ENCODE measurements around the gene EHMT1.
"Not testable (repeated sequence)": the region's sequence is repeated elsewhere in the genome, so short reads cannot be mapped to it uniquely, and the experiment has no call there.

EHMT1 gene

DNA sequence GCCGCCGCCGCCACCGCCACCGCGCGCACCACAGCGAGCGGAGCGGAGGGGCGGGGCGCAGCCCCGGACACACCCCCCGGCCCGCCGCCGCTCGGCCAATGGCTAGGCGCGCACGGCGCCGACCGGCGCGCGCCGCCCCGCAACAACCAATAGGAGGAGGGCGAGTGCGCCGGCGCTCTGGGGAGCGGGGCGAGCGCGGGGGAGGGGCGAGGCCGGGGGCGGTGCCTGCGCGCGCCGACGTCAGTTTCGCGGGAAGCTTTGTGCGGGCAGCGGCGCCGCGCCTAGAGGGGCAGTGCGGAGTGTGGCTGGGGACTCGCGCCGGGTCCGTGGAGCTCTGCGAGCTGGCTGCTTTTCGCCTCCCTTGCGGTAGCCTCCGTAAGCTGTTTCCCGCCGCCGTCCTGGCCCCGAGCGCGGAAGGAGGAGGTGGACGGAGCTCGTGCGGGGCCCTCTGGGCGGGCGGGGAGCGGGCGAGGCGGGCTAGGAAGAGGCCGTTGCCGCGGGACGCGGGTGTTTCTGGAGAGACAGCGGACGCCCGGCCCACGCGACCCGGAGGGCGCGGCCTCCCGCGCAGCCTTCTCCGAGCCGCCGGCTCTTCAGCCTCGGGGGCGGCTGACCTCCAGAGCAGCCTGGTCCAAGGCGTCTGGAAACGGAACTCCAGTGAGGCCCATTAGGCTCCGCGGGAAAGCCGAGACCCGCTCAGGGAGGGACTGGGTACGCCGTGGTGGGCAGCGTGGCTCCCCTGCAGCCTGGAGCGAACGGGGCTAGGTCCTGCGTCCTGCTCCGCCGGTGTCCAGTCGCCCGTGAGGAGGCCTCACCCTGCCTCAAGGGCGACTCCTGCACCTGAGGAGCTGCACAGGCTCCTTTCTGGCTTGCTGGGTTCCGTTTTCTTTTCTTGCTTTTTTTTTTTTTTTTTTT is 28.1 kb upstream of the EHMT1 start, which contains the start of gene ZMYND19:
Gene ZMYND19 (minus strand): TSS at position 44 of the 915 bp plus-strand sequence. CDS start 249 bp downstream, outside the sequence.
- peak; percentile 95 for DNase-seq

DNA sequence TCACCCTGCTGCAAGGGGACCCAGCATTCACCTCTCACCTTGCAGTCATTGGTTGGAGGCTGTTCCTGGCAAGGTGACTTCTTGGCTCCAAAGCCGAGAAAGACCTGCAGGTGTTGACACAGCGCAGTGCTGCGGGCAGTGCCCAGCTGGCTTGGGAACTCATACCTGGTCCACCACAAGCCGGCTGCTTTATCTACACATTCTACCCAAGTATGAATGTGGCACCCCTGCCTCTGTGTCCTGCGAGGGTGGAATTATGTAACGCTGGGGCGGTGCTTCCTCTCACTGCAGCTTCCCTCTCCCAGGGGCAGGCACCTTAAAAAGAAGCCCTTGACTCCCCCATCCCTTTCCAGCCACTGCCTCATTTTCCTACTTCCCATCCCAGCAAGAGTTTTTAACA is 26.0 kb upstream of the EHMT1 start:
- DNase-seq: no peak

DNA sequence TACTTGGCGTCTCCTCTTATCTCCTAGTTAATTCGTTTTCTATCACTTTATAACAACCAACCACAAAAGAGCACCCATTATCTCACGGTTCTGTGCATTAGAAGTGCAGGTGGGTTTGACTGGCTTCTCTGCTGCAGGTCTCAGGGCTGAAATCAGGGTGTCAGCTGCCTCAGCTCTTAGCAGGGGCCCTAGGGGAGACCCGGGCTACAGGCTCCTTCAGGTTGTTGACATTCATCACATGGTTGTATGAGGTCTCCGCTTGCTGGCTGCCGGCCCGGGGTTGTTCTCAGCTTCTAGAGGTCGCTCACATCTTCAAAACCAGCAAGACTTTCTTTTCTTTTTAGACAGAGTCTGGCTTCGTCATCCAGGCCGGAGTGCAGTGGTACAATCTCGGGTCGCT is 25.6 kb upstream of the EHMT1 start:
- no peak for DNase-seq

DNA sequence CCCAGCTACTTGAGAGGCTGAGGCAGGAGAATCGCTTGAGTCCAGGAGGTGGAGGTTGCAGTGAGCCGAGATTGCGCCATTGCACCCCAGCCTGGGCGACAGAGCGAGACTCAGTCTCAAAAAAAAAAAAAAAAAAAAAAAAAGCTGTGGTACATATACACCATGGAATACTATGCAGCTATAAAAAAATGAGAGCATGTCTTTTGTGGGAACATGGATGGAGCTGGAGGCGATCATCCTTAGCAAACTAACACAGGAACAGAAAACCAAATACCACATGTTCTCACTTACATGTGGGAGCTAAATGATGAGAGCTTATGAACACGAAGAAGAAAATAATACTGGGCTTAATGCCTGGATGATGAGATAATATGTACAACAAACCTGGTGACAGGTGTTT is 22.2 kb upstream of the EHMT1 start:
- DNase-seq: not testable (repeated sequence)

DNA sequence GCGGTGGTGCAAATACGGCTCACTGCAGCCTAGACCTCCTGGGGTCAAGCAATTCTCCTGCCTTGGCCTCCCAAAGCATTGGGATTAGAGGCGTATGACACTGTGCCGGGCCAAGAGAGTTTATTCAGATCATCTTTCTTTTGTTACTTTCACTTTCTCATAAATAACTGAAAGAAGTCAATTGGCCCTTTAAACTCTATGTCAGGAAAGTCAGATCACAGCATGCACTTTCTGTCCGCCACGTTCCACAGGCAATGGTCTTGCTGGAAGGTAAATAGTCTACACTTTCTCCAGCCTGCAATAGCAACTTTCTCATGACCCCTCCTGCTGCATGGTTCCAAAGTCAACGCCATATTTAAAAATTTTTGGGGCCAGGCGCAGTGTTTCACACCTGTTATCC is 19.9 kb upstream of the EHMT1 start:
- no peak for DNase-seq

DNA sequence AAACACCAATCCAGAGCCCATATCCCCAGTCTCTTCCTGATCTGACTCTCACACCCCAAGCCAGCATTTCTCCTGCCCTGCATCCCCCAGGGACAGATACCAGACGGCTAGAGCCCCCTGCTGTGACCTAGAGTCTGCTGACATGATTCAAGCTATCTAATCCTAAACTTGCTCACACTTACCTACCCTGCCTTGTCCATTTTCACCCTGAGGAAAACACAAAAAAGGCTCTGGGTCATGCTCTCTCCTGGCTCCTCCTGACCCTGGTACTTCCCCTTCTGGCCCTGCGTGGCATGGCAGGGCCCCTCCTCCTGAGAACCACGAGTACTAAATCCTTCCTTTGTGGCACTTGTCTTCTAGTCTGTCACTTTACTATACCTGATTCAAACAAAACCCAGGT is 16.1 kb upstream of the EHMT1 start:
- DNase-seq: no peak

DNA sequence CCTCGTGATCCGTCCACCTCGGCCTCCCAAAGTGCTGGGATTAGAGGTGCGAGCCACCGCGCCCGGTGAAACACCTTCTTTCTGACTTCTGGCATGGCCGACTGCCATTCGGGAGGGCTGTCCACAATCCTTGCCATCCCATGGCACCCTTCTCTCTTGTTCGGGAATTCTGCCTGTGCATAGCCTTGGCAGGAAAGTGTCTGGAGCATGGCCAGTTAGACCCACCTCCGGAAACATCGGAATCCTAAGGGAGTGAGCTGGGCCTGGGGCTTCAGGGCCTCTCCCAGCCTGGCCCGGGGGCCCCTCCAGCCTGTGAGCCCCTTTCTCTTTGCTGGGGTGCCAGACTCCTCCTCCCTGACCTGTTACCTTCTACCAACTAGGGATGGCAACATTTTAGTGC is 14.9 kb upstream of the EHMT1 start:
- DNase-seq: no peak

DNA sequence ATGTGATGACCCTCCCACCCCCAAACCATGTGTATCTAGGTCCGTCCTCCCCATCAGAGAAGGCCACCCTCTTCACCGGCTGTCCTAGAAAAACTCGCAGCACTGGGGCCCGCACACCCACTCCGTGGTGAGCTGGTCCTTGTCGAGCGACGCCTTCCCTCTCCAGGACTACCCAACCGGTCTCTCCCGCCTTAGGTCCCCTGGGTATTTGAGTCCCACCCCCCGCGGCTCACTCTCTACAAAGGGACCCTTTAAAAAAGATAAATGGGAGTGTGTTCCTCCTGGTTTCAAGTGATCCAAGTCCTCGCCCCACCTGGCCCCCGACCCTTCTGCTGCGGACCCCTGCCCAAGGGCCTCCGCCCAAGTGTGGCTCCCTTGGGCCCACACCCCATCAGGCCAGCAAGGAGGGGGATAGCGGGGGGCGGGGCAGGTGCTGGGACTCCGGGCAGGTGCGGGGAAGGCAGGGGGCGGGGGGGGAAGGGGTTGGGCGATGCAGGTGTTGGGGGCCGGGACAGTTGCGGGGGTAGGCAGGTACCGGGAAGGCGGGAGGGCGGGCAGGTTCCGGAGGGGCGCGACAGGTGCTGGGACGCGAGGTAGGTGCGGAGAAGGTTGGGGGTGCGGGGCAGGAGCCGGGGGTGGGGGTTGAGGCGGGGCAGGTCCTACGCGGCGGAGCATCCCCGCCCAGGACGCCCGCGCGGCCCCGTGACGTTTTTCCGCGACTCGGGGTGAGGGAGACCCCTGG is 14.3 kb upstream of the EHMT1 start:
- DNase-seq: no peak

DNA sequence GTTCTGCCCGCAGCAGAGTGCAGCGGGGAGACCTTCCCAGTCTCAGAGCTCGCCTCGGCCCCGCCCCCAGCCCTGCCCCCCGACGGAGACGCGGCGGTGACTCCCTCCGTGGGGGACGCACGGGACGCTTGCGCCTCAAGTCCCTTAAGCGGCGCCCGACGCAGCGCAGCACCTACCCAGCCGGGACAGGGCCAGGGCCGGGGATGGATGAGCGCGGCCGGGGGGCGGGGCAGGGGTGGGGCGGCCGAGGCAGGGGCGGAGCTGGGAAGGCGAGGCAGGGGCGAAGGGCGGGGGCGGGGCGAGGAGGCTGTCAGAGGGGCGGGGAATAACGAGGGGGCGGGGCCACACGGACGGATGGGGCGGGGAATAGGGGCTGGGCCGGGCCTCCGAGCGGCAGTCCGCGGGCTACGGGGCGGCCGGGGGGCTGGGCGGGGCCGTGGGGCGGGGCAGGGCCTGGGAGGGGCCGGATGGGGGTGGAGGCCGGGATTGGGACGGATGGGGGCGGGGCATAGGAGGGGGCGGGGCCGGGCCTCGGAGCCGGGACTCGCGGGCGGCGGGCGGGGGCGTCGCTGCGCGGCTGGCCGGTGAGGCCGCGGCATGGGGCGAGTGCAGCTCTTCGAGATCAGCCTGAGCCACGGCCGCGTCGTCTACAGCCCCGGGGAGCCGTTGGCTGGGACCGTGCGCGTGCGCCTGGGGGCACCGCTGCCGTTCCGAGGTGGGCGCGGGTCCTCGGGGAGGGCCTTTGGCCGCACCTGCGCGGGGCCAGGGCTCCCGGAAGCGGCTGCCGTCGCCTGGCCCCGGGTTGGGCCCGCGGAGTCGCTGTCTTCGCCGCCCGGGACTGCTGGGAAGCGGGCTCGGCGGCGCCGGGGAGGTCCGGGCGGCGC is 13.4 kb upstream of the EHMT1 start, which contains the start of gene ARRDC1:
Gene ARRDC1 (plus strand): TSS at position 566 of the 884 bp plus-strand sequence. CDS start 32 bp downstream, at position 598.
- peak; percentile 93 for DNase-seq

DNA sequence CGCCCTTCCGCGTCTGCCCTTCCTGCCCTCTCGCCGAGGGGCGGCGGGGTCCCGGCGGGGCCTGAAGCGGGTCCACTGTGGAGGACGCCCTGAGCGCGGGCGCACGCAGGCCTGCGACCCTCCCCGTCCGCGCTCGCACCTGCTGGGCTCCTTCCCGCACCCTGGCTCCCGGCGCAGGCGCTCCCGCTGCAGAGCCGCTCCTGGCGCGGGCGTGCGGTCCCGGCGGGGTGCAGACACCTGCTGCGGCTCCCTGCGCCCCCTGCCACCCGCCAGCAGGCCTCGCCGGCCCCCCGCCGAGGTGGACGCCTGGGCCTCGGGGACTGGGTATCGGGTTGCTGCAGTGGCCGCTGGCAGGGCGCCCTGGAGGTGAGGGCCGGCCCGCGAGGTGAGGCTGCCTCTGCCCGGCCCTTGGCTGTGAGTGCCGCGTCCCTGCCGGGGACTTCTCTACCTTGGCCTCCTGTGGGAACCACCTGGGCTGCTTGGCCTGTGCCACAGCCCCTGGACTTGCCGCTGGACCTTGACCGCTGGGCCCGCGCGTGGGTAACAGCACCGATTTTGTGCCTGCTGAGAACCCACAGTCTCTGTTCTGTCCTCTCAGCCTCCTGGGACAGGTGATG is 12.7 kb upstream of the EHMT1 start:
- DNase-seq: peak; percentile 45

DNA sequence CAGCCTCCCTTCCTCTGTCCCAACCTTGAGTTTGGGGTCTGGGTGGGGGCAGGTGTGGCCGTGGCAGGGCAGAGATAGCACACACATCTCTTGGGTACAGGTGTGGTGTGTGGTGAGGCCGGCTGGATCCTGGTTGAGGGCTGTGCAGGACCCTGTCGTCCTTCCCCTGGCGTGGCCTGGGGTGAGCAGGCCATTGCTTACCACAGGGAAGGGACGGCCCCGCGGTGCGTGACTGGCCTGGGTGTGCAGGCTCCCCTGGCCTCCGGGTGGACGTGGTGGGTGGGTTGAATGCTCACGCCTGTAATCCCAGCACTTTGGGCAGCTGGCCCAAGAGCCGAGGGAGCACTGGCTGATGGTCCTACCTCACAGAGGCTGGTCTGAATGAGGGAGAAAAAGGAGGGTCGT is 12.1 kb upstream of the EHMT1 start:
- DNase-seq: no peak

DNA sequence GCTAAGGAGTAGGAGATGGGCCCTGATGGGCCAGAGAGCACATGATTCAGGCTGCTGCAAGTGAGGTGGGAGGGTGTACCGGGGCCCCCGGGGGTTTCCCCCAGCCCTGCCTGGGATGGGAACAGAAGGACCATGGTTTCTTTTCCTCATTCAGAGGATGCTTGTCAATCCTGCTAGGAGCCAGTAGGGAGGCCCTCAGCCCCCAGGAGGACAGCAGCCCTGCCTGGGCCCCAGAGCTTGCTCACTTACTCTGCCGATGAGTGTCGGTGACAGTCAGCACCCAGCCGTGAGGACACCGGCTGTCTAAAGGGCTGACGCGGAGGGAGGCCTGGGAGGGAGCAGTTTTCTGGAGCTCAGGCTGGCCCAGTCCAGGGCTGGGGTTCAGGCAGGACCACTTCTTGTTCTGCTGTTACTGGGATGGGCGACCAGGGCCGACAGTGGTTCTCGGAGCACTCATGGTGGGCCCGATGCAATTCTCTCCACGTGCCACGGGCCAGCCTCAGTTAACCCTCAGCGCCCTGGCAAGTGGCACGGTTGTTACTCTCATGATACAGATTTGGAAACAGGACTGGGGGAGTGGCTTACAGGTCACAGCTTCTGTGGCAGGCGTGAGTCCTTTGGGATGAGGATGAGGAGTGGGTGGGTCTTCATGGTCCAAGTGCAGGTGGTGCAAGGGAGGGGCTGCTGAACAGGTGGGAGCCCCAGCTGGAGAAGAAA is 11.5 kb upstream of the EHMT1 start:
- no peak for DNase-seq

DNA sequence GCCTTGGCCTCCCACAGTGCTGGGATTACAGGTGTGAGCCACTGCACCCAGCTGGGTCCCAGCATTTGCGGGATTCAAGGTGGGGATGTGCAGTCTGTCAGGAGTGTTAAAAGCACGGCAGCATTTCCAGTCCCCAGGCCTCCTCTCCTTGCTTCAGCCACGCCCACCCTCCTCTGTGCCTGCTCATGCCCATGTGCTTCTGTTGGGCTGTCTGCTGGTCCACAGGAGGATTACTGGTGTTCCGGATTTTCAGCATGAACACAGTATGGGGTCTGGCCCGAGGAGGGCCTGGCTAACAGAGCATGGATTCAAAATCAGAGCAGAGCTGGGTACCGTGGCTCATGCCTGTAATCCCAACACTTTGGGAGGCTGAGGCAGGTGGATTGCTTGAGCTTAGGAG is 7.9 kb upstream of the EHMT1 start:
- DNase-seq: no peak

DNA sequence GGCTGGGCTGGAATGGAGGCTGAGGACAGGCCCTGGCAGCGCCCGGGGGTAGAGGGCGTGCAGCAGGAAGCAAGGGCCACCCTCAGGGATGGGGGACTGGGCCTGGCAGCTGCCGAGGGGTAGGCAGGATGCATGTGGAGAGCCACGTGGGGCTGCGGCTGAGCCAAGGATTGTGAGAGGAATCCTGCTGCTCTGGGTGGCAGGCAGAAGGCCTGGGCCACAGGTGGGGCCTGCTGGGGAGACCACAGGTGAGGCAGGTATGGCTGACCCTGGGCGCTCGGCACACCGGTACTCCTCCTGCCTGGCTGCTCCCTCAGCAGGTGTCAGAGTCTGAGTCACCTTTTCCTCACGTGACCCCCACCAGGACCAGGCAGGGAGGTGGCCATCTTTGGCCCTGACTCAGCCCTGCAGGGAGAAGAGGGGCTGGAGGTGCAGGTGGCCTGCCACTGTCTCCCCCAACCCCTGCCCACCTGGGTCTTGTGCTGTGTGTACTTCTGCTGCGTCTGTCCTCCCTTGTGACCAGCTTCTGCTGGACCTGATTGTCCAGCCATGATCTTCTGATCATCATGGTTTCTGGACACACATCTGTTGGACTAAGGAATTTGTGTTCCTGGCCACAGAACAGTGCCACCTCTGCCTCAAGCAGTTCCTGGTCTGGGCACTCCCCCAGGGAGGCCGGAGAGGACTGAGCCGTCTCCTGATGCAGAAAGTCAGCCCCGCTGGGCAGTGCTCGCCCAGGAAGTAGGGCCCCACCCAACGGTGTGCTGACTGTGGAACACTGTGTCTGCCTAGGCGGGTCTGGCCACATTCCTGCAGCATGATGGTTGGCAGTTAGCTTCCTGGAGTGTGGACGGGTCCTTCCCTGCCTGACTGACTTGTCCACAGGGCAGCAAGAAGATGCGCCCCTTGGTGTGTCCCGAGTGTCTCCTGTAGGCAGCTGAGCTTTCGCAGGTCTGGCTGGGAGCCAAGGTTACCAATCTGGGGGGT is 6.9 kb upstream of the EHMT1 start:
- DNase-seq: peak; percentile 73

DNA sequence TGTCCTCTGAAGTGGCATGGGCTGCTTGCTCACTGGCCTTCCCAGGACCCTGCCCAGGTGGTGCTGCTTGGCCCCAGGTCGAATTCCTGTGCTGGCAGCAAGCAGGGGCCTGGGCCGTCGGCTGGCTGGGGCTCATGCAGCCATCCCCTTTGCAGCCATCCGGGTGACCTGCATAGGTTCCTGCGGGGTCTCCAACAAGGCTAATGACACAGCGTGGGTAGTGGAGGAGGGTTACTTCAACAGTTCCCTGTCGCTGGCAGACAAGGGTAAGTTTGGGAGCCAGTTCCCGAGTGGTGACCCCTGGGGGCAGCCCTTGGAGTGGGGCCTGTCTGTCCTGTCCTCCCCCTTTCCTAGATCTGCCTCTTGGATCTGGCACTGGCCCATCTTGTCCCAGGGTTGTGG is 6.1 kb upstream of the EHMT1 start:
- no peak for DNase-seq

DNA sequence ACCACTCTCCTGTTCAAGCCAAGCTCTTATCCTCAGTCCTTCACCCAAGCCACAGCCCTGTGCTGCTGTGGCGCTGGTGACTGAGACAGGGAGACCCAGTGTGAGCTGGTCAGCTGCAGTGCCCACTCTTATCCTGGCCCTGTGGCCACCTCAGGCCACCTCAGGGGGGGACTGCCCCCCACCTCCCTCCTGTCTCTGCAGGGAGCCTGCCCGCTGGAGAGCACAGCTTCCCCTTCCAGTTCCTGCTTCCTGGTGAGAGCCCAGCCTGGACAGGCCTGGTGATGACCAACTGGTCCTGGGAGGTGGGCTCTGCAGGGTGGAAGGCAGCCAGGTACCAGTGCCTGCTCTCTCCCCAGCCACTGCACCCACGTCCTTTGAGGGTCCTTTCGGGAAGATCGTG is 5.5 kb upstream of the EHMT1 start:
- DNase-seq: no peak

DNA sequence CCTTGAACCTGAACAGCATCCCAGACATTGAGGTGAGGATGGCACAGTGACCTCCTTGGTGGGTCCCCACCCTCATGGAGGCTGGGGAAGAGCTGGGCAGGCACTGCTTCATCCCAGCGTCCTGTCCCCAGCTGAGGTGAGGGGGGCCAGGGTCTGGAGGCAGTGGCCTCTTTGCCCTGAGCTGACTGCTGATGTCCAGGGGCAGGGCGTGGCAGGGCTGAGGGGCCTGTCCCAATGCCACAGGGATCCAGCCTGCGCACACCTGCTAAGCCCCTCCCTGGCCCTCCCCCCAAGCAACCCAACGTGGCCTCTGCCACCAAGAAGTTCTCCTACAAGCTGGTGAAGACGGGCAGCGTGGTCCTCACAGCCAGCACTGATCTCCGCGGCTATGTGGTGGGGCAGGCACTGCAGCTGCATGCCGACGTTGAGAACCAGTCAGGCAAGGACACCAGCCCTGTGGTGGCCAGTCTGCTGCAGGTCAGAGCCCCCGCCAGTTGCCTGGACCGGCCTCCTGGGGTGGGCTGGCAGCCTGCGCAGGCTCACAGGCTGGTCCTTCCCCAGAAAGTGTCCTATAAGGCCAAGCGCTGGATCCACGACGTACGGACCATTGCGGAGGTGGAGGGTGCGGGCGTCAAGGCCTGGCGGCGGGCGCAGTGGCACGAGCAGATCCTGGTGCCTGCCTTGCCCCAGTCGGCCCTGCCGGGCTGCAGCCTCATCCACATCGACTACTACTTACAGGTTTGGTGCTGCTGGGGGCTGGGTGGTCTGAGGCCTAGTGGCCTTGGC is 4.9 kb upstream of the EHMT1 start:
- DNase-seq: no peak

DNA sequence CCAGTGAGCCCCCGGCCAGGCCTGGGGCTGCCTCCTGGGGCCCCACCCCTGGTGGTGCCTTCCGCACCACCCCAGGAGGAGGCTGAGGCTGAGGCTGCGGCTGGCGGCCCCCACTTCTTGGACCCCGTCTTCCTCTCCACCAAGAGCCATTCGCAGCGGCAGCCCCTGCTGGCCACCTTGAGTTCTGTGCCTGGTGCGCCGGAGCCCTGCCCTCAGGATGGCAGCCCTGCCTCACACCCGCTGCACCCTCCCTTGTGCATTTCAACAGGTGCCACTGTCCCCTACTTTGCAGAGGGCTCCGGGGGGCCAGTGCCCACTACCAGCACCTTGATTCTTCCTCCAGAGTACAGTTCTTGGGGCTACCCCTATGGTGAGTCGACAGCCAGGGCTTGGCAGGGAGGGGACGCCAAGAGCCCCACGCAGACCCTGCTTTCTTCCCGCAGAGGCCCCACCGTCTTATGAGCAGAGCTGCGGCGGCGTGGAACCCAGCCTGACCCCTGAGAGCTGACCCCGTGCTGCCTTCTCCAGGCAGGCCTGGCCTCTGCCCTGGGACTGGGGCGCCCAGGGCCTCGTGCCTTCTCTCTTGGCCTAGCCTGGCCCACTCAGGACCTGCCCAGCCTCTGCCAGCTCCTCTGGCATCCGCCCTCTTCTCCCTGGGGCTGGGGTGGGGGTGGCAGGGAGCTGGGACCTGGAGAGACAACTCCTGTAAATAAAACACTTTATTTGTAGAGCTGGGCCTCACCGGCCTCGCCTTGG is 4.0 kb upstream of the EHMT1 start:
- no peak for DNase-seq

DNA sequence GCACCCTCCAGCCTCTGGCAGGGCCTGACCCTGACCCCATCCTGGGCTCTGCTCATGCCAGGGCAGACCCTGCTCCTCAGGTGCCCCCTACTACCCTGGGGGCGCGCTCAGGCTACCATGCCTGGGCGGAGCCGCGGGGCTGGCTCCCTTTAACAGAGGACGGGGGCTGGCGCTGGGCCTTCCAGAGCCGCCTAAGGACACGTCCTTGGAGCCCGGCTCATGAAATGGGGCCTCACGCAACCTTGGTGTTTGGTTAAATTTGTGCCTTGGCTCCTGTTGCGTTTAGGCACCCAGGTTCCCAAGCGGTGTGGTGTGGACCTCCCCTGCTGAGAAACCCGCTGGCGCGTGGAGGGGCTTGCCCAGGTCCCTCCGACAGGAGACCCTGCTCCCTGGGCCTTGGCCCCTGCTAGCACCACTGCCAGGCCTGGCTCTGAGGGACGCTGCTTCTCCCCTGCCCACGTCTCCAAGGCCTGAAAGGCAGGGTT is 3.4 kb upstream of the EHMT1 start:
- no peak for DNase-seq

Measured in NCI-H774 (cell line).